GM19328 (cell line): ENCODE results near the gene RTKN2.
"Not testable (repeated sequence)": the region's sequence is repeated elsewhere in the genome, so short reads cannot be mapped to it uniquely, and the experiment has no call there.

Experiments
- ATAC-seq: cut with Tn5 transposase; IDR thresholded peaks from one replicate; pipeline ENCODE4 v1.9.1; 2021; ENCODE audit warnings: mild to moderate bottlenecking, moderate library complexity; ENCODE audit not compliant: unreplicated experiment

The RTKN2 gene

DNA sequence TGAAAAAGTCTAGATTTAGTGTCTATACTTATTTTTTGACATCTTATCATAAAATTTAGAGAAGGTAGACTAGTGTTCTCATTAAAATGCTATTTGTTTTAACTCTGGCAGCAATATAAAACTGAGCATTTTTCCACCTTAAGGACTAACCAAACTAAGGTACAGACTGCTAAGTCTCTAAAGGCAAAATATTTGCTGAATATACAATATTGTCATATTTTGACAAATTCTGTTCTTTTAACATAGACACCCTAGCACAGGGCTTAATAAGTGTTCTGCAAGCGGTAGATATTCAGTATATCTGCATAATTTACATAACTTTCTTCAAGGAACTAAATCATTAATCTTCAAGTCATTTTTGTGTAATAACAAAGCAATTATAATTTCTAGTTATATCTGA lies 8.6 kb downstream of the RTKN2 start:
- no peak for ATAC-seq

DNA sequence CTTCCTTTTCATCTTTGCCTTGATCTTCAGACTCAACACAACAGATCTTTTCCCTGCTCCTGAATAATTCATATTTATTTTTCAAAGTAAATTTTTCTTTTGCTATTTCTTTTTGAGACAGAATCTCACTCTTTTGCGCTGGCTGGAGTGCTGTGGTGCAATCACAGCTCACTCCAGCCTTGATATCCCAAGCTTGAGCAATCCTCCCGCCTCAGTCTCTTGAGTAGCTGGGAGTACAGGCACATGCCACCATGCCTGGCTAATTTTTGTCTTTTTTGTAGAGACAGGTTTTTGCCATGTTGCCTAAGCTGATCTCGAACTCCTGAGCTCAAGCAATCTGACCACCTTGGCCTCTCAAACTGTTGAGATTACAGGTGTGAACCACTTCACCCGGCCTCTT lies 9.2 kb downstream of the RTKN2 start:
- ATAC-seq, result no peak

DNA sequence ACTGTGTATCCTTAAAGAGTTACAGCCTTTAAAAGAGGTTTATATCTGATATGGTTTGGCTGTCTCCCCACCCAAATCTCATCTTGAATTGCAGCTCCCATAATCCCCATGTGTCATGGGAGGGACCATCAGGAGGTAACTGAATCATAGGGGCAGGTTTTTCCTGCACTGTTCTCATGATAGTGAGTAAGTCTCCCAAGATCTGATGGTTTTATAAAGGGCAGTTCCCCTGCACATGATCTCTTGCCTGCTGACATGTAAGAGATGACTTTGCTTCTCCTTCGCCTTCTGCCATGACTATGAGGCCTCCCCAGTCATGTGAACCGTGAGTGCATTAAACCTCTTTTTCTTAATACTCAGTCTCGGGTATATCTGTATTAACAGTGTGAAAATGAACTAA lies 9.7 kb downstream of the RTKN2 start:
- ATAC-seq, result no peak

DNA sequence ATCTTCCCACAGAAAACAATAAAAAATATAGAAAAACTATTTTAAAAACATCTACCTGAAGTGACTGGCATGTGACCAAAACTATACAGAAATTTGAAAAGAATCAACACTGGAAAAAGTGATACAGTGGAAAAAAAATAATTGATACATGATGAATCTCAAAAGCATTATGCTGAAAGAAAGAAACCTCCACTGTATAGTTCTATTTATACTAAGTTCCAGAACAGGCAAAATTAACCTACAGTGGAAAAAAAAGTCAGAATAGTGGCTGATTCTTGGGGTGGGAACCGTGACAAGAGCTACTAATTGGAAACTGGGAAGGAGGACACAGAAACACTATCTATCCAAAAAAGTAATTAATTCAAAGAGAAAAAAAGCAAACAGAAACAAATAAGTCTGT lies 14.9 kb downstream of the RTKN2 start:
- ATAC-seq, result no peak

DNA sequence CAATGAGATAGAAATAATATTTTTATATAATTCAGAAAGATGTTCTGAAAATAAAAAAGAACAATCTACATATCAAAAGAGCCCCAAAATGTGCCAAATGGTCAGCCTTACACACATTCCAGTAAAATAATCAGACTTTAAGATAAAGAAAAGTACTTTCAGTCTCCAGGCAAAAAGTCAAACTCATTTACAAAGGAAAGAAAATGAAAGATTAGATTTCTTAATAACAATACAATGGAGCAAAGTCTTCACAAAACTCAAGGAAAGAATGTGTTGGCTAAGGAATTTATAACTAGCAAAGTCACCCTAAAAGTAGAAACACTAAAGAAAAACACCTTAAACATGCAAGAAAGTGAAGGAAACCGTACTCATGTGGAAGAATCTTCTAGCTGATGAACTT lies 16.6 kb downstream of the RTKN2 start:
- no peak for ATAC-seq

DNA sequence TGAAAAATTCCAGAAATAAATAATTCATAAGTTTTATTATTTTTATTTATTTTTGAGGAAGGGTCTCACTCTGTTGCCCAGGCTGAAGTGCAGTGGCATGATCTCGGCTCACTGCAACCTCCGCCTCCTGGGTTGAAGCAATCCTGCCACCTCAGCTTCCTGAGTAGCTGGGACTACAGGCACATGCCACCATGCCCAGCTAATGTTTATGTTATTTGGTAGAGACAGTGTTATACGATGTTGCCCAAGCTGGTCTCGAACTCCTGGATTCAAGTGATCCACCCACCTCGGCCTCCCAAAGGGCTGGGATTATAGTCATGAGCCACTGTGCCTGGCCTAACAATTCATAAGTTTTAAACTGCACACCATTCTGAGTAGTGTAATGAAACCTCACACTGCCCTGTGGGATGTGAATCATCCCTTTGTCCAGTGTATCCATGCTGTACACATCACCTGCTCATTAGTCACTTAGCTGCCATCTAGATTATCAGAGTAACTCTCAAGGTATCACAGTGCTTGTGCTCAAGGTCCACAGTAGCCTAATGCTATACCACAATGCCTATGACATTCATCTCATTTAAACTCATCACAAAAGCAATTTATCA lies 17.9 kb downstream of the RTKN2 start:
- no peak for ATAC-seq

DNA sequence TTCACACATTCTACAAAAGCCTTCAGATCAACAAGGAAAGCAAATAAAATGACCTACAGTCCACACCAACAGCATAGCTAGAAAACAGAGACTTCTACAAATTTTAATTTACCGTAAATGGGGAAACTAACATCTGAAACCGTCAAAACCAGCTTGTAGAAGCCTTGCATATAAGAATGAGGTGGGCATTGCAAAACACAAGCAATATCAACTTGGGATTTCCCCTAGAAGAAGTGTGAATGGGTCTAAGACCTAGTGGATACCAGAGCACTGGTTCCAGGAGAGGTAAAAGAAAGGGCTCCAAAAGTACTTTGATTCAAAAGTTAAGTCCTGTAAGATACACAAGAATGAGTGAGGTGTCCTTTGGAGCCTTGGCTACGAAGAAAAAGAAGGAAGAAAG lies 18.7 kb downstream of the RTKN2 start:
- ATAC-seq, result no peak

DNA sequence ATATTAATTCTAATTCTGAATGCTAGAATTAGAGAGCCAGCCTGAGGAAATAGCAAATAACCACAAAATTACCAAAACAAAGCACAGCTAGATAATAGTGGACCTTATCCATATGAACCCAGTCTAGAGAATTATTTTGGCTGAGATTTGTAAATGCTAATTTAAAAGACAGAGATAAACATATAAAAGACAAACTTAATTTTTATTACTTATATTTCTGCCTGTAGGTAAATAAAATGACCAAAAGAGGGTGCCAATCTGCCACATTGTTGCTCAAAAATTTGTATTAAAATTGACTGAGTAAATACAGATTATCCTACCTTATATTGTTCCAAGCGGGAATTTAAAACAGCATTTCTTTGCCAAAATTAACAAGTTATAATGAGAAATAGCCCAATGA lies 20.2 kb downstream of the RTKN2 start:
- no peak for ATAC-seq

DNA sequence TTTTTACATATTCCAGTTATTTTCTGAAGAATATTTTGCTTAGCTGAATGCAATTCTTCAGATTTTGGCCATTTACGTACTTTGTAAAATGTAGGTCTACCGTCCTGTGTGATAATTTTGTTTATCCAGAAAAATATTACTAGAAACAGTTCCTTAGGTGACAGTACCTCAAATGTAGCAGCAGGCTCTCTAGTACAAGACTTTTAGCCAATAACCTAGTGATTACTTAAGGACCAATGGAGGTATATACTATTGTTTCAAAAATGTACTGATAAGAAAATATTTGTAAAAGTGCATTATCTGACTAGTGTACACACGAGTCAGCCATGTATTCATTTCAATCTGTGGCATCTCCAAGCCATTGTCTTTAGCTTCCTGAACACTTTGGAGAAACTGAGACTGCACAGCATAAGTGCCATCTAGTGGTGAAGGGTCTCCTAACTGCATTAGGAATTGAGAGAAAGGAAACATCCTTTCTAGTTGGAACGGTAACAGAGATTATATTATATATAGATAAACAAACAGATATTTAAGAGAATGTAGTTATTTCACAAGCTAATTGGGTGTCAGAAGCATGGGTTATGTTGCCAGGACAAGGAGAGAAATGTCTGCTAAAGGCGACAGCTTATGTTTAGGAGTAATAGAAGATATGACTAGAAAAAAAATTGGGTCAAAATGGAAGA lies 23.7 kb downstream of the RTKN2 start:
- ATAC-seq, result peak; percentile 50

DNA sequence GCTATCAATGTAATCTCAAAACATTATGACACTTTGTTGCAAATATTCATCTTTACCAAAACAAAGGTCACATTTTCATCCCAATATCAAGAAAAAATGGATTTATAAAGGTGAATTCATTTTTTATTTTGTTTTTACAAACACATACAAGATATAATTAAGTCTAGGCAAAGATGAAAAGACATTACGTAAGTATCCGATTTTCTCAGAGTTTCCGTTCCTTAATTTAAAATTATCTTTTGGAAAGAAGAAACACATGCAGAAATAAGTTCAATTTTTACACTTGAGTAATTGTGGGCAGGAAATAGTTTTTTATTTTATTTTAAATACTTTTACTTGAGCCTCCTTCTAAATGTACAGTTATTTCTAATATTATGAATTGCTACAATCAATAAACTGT lies 24.6 kb downstream of the RTKN2 start:
- no peak for ATAC-seq

DNA sequence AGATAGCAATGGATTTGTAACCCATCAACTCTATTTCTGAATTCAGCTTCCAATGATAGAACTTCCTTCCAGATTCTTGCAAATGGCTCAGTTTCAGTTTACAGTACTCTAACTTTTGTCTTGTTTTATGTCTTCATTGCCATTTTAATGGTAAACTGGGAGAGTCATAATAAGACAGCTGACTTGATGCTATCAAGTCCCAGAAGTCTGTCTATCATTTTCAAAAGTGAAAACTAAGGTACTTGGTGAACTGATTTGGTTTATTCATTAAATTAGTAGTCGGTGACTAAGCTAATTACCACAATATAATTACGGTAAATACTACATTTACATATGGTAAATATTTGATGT lies 25.0 kb downstream of the RTKN2 start:
- ATAC-seq, result peak; percentile 27

DNA sequence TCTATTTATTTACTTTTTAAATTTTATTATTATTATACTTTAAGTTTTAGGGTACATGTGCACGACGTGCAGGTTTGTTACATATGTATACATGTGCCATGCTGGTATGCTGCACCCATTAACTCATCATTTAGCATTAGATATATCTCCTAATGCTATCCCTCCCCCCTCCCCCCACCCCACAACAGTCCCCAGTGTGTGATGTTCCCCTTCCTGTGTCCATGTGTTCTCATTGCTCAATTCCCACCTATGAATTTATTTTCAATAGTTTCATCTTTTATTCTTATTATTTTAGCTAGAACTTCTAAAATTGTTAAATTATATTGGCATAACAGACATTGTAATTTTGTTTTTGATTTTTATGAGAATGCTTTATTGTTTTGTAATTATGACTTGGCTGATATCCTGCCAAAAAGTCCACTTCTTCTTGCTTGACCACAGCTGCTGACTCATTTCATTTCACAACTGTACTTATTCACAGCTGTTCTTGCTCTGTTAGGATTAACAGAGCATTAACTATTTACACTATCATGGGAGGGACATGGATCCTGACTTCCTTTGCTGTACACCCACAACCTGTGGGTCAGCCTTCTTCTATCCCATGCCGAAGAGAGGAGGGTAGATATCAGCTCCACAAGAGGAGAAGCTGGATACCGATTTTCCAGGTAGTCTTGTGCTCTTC lies 25.5 kb downstream of the RTKN2 start:
- ATAC-seq, result peak; percentile 68

DNA sequence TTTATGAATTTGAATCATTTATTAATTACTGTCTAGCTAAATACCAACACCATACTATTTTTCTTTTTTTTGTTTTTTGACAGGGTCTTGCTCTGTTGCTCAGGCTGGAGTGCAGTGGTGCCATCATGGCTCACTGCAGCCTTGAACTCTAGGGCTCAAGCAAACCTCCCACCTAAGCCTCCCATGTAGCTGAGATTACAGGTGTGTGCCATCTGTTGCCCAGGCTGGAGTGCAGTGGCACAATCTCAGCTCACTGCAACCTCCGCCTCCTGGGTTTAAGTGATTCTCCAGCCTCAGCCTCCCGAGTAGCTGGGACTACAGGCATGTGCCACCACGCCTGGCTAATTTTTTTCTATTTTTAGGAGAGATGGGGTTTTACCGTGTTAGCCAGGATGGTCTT lies 27.1 kb downstream of the RTKN2 start:
- ATAC-seq, result not testable (repeated sequence)

DNA sequence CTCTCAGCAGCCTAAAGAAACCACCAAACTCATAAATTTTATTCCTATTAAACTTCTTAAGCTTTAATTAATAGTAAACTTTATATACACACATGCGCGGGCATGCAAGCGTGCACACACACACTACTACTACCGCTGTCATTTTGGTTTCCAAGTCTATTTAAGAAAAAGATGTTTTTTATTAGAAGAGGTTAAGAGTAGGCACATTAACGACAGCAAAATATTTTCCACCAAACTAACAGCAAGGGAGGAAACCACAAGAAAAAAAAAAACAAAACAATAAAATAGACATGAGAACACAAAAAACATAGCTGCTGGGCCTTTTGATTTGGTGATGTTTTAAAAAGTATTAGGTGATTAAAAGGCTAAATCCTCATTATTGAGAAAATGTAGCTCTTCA lies 28.6 kb downstream of the RTKN2 start:
- no peak for ATAC-seq

DNA sequence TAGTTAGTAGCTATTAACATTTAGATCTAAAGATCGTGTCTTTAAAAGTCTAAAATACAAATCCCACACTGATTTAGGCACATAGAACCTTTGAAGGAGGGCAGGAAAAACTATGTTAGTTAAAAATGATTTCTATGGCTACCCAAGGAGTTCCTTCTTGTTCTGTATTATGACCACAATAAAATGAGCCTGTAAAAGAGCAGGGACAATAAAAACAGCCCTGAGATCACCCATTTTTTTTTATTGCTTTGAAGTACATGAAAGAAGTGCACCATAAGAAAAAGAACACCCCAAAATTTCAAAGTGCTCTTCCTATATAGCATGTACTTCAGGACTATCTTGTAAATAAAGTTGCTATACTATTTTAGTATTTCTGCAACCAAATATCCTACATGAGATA lies 29.8 kb downstream of the RTKN2 start:
- ATAC-seq, result no peak

DNA sequence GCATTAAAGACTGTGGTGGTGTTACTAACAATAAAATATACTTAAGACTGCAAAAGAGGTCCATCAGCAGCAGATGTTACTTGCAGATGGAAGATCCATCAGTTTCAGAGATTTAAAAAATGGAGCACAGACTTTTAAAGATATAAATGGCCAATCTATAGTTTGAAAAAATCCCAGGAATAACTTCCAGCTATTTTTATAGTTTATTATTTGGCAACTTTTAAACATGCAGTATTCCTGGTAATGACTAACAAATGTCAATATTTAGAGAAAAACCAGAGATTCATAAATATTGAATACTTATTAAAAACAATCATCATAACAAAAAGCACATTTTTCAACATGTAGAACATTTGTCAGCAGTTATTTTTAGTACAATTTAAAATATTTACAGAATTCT lies 30.7 kb downstream of the RTKN2 start:
- ATAC-seq, result no peak

DNA sequence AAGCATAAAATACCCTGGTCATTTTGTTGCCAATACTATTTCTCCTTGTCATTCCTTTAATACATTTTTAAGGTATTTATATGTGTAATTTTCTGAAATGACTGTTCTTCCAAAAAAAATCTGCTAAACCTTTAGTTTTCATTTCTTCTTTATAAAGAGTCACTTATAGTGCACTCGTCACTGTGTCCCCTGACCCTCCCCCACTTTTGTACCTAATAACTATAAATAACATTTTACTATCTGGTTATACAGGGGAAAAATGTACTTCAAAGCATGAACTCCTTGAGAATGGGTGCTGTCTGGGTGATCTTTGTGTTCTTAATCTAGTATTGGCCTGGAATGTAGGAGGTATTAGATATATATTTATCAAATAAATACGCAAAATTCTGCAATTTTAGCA lies 31.1 kb downstream of the RTKN2 start:
- ATAC-seq, result no peak

DNA sequence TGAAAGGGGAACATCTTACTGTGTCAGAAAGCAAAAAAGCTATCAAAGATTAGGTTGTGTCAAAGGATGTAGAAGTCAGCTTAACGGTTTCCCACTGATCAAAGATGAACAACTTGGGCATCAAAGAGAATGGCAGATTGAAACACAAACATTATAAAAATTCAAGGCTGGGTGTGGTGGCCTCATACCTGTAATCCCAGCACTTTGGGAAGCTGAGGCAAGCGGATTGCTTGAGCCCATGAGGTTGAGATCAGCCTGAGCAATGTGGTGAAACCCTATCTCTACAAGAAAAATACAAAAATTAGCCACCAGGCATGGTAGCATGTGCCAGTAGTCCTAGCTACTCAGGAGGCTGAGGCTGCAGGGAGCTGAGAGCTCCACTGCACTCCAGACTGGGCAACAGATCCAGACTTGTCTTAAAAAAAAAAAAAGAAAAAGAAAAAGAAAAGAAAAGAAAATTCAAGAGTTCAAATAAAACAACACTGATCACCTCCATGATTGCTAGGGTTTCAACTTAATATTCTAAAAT lies 34.5 kb downstream of the RTKN2 start:
- no peak for ATAC-seq

DNA sequence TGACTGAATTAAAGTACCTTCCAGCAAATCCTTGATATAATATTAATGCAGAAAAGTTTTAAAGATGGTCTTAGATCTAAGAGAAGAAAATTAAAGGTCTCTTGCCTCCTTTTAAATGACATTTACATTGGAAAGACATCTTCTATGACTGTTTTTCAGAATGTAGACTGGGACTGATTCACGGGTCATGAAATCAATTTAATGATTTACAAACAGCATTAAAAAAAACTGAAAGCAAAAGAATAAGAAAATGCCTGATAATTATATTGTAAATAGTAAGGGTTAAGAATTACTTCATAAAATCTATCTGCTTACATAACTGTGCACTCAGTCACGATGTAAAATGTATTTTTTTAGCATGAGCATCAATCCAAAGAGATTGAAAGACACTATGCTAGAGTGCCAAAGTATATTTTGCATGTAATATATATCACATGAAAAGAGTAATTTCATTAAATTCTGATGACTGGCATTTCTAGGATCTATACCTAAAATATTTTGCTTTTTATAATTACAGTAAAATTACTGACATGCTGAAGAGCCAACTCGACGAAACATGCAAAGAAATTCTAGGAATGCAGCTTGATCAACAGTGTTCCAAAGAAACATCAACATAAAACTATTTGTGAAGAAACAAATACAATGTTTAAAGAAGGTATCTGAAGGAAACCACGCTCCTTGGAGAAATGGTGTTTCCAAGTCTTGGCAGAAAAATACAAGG lies 35.1 kb downstream of the RTKN2 start:
- no peak for ATAC-seq

DNA sequence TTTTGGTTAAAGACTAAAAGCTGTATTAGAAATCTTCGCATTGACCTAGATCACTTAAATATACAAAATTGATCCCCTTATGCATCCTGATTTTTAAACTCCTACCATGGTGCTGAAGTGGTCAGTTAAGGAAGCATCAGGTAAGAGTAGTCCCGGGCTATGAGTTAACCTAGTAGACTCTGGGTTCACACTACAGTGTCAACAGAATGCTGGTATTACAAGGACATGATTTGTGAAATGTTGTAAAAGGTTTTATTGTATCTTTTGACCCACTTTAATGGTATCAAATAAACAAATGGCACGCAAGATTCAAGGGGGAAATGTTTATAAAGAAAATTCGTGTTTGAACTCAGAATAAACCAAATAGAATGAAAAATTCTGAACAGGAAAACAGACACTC lies 36.8 kb downstream of the RTKN2 start:
- no peak for ATAC-seq

DNA sequence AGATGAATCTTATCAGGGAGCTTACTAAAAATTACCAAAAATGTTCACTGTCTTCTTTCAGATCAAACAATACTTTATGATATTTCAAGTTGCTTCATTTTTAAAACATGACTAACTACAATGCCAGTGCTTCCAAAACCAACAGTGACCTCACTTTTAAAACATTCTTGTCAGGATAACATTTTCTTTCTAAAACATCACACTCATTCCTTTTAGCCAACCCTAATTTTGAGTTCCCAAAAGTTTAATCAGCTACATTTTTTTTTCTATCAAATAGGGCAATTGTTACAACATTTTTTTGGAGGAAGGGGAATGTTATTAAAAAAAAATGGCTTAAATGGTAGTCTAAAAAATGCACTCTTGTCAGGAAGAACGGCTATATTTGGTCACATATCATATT lies 37.3 kb downstream of the RTKN2 start:
- no peak for ATAC-seq
